Measurements from ENCODE around the gene KRT83.

The KRT83 gene

DNA sequence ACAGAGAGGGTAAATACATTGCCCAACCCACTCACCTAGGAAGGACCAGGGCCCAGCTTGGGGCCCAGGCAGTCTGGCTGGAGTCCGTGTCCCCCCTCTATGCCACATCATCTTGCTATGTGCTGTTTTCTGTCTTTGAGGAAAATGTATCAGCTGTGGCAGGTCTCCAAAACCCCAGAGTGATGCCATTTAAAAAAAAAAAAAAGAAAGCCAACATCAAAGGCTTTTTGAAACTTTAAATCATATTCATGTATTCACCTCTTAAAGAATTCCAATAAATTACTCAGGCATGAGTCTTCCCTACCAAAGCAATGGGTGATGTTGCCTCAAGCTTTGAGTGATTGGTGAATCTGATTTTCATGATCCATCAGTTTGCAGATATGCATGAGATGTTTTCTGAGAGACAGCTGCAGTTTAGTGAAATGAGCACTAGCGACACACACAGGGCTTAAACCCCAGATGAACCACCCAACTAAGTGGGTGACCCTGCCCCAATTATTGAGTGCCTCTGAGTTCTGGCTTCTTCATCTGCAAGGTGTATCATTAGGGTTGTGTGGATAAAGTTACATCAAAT lies 35.9 kb downstream of the KRT83 start:
- TF ChIP-seq, protein P1, sequence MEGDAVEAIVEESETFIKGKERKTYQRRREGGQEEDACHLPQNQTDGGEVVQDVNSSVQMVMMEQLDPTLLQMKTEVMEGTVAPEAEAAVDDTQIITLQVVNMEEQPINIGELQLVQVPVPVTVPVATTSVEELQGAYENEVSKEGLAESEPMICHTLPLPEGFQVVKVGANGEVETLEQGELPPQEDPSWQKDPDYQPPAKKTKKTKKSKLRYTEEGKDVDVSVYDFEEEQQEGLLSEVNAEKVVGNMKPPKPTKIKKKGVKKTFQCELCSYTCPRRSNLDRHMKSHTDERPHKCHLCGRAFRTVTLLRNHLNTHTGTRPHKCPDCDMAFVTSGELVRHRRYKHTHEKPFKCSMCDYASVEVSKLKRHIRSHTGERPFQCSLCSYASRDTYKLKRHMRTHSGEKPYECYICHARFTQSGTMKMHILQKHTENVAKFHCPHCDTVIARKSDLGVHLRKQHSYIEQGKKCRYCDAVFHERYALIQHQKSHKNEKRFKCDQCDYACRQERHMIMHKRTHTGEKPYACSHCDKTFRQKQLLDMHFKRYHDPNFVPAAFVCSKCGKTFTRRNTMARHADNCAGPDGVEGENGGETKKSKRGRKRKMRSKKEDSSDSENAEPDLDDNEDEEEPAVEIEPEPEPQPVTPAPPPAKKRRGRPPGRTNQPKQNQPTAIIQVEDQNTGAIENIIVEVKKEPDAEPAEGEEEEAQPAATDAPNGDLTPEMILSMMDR (IDR thresholded peaks at IDR 0.05), result no peak
- no peak for DNase-seq
- Histone ChIP-seq H3K27ac (no peak overlapping the region), H3K36me3 (no peaks in the 10 kb centered on the region), H3K4me1 (peaks cover 0 to 16% (median 14%) of the 10 kb centered on the region in 4 donors), H3K9me3 (no peaks in the 10 kb centered on the region), H3K27me3 (no peaks in the 10 kb centered on the region), H3K4me3 (no peak overlapping the region)
- intact Hi-C loops (cut with DNase I; ENCODE audit: low total_unique reads), result no loop called here

DNA sequence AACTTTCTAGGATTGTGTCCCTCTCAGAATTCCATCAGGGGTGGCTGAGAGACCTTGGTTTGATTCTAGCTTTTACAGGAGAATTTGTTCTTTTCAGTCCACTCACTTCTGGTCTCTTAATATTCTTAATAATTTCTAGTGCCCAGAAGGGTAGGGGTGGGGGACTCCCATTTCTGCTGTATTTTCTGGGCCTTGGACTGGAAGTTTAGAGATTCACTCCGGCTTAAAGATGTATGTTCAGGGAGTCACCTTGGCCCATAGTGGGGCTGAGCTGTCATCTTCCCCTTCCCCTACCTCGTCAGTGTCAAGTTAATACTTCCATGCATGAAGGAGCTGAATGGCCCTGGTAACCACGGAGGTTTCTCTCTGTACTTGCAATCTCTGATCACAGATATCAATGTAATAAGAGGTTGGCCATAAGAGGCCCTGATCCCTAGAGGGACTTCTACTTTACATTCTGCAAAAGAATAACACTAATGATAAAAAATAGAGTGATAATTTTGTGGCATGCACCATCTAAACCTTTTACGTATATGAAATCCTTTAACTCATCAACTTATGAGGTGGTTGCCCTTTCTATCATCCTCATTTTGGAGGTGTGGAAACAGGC lies 36.5 kb downstream of the KRT83 start:
- H3K27ac ChIP-seq, result no peak overlapping the region
- no peaks in the 10 kb centered on the region for H3K9me3 ChIP-seq
- H3K27me3 ChIP-seq, result no peaks in the 10 kb centered on the region
- intact Hi-C loops (cut with DNase I; ENCODE audit: low total_unique reads), result no loop called here
- DNase-seq, result no peak
- peaks cover 0 to 22% (median 20%) of the 10 kb centered on the region in 4 donors for H3K4me1 ChIP-seq
- TF ChIP-seq, protein P1 (IDR thresholded peaks at IDR 0.05), result no peak
- no peaks in the 10 kb centered on the region for H3K36me3 ChIP-seq
- H3K4me3 ChIP-seq, result no peak overlapping the region

DNA sequence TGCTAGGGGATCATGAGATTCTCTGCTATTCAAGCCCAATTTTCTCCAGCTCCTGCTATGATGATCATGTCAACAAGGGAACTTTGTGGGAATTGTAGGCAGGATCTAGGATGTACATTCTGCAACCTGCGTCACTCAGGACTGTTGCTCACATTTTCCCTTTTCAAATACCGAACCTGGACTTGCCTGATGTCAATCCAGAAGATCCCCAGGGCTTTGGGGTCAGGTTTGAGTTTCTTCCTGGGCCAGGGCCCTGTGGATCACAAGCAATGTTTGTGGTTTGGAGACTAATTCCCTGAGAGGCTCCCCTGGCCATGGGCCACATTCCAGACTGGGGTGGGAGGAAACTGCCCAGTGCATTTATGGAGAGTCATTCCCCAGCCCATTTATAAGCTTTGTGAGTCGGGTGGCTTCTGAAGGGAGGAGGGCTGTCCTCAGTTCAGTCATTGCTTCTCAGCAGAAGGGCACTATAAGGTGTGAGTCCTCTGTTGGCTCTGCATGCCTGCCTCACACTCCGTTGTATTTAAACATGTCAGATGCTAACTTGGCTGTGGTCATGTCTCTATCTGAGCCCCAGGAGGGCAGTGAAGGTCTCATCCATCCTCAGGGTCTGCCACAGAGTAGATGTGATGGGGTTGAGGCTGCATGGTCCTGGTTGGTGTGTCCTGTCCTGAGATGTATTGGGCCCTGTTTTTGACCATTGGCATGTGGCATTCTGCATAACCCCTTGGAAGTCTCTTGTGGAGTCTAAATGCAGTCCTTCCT lies 40.2 kb downstream of the KRT83 start:
- TF ChIP-seq, protein P1 (IDR thresholded peaks at IDR 0.05), result peak in 1 of 2 experiments; percentile 5
- intact Hi-C loops (cut with DNase I; ENCODE audit: low total_unique reads), result no loop called here
- Histone ChIP-seq H3K4me1 (peaks cover 0 to 40% (median 32%) of the 10 kb centered on the region in 4 donors), H3K27me3 (no peaks in the 10 kb centered on the region), H3K4me3 (no peak overlapping the region), H3K36me3 (no peaks in the 10 kb centered on the region), H3K27ac (peak overlapping the region; percentile 62 to 73), H3K9me3 (no peaks in the 10 kb centered on the region)
- DNase-seq, result peak; percentile 50 to 92

DNA sequence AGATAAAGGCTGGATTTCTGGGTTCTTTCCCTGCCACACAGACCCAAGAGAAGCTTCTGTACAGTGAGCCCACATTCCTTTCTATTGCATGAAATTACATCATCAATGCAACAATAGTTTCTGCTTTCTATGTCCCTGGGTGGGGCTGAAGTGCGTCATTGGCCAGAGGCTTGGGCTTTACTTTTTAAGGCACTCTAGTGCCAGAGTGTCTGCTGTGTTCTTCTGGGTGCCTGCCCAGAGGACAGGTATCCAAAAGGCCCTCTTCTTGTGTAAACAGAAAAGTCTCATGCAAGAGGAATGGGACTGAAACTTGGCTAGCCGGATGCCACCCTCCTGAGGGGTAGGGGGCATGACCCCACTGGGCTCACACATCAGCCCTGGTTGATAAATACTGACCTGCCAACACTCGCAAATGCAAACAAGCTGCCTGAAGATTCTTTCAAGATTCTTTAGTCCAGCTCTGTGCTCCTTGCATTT lies 40.8 kb downstream of the KRT83 start:
- intact Hi-C loops (cut with DNase I; ENCODE audit: low total_unique reads), result no loop called here
- Histone ChIP-seq H3K4me3 (no peak overlapping the region), H3K4me1 (peaks cover 0 to 40% (median 32%) of the 10 kb centered on the region in 4 donors), H3K27me3 (no peaks in the 10 kb centered on the region), H3K27ac (peak overlapping the region; percentile 62 to 73), H3K36me3 (no peaks in the 10 kb centered on the region), H3K9me3 (no peaks in the 10 kb centered on the region)
- DNase-seq, result peak; percentile 47 to 85
- TF ChIP-seq, protein P1 (IDR thresholded peaks at IDR 0.05), result no peak

DNA sequence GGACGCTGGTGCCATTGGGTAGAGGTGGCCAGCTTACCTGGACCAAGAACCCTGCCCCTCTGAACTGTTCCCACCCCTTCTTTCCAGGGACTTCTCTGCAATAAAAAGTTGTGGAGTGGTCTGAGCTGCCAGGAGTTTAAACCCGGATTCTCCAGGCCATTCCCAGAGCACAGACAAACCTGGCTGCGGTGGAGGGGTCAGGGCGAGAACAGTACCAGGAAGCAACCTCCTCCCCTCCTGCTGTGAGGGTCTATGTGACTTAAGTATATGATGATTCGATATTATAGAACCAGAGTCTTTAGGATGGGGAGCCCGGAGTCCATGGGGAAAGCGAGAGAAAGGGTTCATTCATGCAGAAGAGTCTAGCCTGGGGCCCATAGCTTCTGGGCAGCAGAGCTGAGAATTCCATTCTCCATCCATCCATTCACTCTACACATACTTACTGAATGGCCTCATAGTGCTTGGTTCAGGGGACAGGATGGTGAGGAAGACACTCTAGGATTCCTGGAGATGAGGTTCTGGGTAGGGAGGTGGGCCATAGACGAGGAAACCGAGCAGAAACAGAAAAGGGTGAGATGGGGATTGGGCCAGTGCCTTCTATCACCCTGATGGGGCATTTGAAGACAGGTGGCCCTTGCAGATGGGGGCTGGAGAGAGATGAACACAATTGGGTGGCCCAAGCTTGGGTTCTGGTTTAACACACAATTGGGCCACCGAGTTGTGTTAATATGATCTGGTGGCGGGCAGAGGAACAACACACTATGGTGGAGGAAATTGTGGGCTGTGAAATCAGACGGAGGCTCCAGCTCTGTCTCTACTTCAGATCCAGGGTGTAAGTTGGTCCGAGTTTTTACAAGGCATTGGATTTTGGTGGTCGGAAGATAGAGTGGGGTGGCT lies 41.5 kb downstream of the KRT83 start:
- Histone ChIP-seq H3K27ac (peak overlapping the region; percentile 62 to 73), H3K4me1 (peaks cover 0 to 40% (median 32%) of the 10 kb centered on the region in 4 donors), H3K36me3 (no peaks in the 10 kb centered on the region), H3K9me3 (no peaks in the 10 kb centered on the region), H3K27me3 (no peaks in the 10 kb centered on the region), H3K4me3 (no peak overlapping the region)
- TF ChIP-seq, protein P1 (IDR thresholded peaks at IDR 0.05), result no peak
- intact Hi-C loops (cut with DNase I; ENCODE audit: low total_unique reads), result loop anchor here (2.0 kb wide), 1 partner anchor 31 kb away; no protein-coding TSS in a partner anchor
- no peak for DNase-seq

Data from tibial artery (tissue), 4 donors.